ENCODE results near the gene RUNX2. TPM values are rescaled to one million over a fixed set of nuclear protein-coding genes. Genes with fewer than 3 reads are reported as not detected.

The RUNX2 gene
- total RNA-seq, 1 donor from 2014 or later, result not detected

- Mint-ChIP-seq H3K9me3 (ENCODE audit: unreplicated experiment) (peaks cover 4% of the 10 kb centered on the region), H3K36me3 (ENCODE audit: unreplicated experiment) (no peaks in the 10 kb centered on the region), H3K4me3 (ENCODE audit: unreplicated experiment) (no peak overlapping the region), H3K4me1 (ENCODE audit: low read depth, unreplicated experiment) (peaks cover 8% of the 10 kb centered on the region), H3K27ac (ENCODE audit: unreplicated experiment) (no peak overlapping the region), H3K27me3 (ENCODE audit: unreplicated experiment) (no peaks in the 10 kb centered on the region)
- DNase-seq, result no peak
- no peak for TF ChIP-seq CTCF (IDR thresholded peaks at IDR 0.05; ENCODE audit: partially characterized antibody, unreplicated experiment)
Observed at GRCh38 chr6:45642331-45643125, 314.4 kb downstream of the RUNX2 start.

- H3K36me3 Mint-ChIP-seq (ENCODE audit: unreplicated experiment), result no peaks in the 10 kb centered on the region
- DNase-seq, result no peak
- H3K9me3 Mint-ChIP-seq (ENCODE audit: unreplicated experiment), result peaks cover 4% of the 10 kb centered on the region
- TF ChIP-seq CTCF (IDR thresholded peaks at IDR 0.05; ENCODE audit: partially characterized antibody, unreplicated experiment), result no peak
- H3K4me1 Mint-ChIP-seq (ENCODE audit: low read depth, unreplicated experiment), result peaks cover 12% of the 10 kb centered on the region
- no peak overlapping the region for H3K27ac Mint-ChIP-seq (ENCODE audit: unreplicated experiment)
- H3K4me3 Mint-ChIP-seq (ENCODE audit: unreplicated experiment), result no peak overlapping the region
- H3K27me3 Mint-ChIP-seq (ENCODE audit: unreplicated experiment), result no peaks in the 10 kb centered on the region
Observed at GRCh38 chr6:45643126-45643525, 315.0 kb downstream of the RUNX2 start.

- Mint-ChIP-seq H3K36me3 (ENCODE audit: unreplicated experiment) (no peaks in the 10 kb centered on the region), H3K4me3 (ENCODE audit: unreplicated experiment) (no peak overlapping the region), H3K4me1 (ENCODE audit: low read depth, unreplicated experiment) (peaks cover 21% of the 10 kb centered on the region), H3K27me3 (ENCODE audit: unreplicated experiment) (peaks cover 4% of the 10 kb centered on the region), H3K9me3 (ENCODE audit: unreplicated experiment) (peaks cover 15% of the 10 kb centered on the region), H3K27ac (ENCODE audit: unreplicated experiment) (no peak overlapping the region)
- no peak for DNase-seq
- TF ChIP-seq CTCF (IDR thresholded peaks at IDR 0.05; ENCODE audit: partially characterized antibody, unreplicated experiment), result no peak
Observed at GRCh38 chr6:45644720-45645119, 316.6 kb downstream of the RUNX2 start.

- no peak for DNase-seq
- no peaks in the 10 kb centered on the region for H3K36me3 Mint-ChIP-seq (ENCODE audit: unreplicated experiment)
- peaks cover 15% of the 10 kb centered on the region for H3K9me3 Mint-ChIP-seq (ENCODE audit: unreplicated experiment)
- H3K4me3 Mint-ChIP-seq (ENCODE audit: unreplicated experiment), result no peak overlapping the region
- H3K27me3 Mint-ChIP-seq (ENCODE audit: unreplicated experiment), result peaks cover 4% of the 10 kb centered on the region
- no peak overlapping the region for H3K27ac Mint-ChIP-seq (ENCODE audit: unreplicated experiment)
- H3K4me1 Mint-ChIP-seq (ENCODE audit: low read depth, unreplicated experiment), result peaks cover 23% of the 10 kb centered on the region
- TF ChIP-seq CTCF (IDR thresholded peaks at IDR 0.05; ENCODE audit: partially characterized antibody, unreplicated experiment), result no peak
Observed at GRCh38 chr6:45645302-45645701, 317.2 kb downstream of the RUNX2 start.
